Cardiac fibroblast (primary cell): ENCODE measurements around the gene NCBP1.

Experiments
- DNase-seq, 2 donors: peaks; one replicate each; pipeline versions ENCODE4 v3.0.0 to v3.0.0-alpha.2; 2010; ENCODE audit warnings: low read depth in 2 of 2
- H3K4me3 ChIP-seq, 2 donors: replicated peaks in 1 of 2; 1 replicate in 1 of 2; 2 replicates in 1 of 2; pipeline ENCODE4 v1.5.1; 2011; ENCODE audit warnings: low read depth in 2 of 2, low read length in 2 of 2, mild to moderate bottlenecking in 2 of 2, moderate library complexity in 1 of 2
- CTCF ChIP-seq: IDR thresholded peaks from one replicate; pipeline ENCODE4 v1.5.1; 2011; ENCODE audit warnings: low read depth, mild to moderate bottlenecking, low read length, inconsistent platforms

Gene NCBP1

GRCh38 chr9:97638666-97639065 lies 5.0 kb downstream of the NCBP1 start:
- peak in 1 of 2 donors; percentile 12 for DNase-seq
- peak; percentile 17 for TF ChIP-seq CTCF
- H3K4me3 ChIP-seq, result no peak overlapping the region

GRCh38 chr9:97640325-97640724 lies 6.7 kb downstream of the NCBP1 start:
- no peak for DNase-seq
- no peak for TF ChIP-seq CTCF
- H3K4me3 ChIP-seq, result no peak overlapping the region

GRCh38 chr9:97645720-97646119 lies 12.1 kb downstream of the NCBP1 start:
- H3K4me3 ChIP-seq, result no peak overlapping the region
- TF ChIP-seq CTCF, result no peak
- no peak for DNase-seq

- TF ChIP-seq CTCF, result no peak
- no peak for DNase-seq
- no peak overlapping the region for H3K4me3 ChIP-seq
Observed at GRCh38 chr9:97647996-97648395, 14.4 kb downstream of the NCBP1 start.

GRCh38 chr9:97651646-97652045 lies 18.0 kb downstream of the NCBP1 start:
- DNase-seq, result peak in 1 of 2 donors; percentile 12
- no peak overlapping the region for H3K4me3 ChIP-seq
- no peak for TF ChIP-seq CTCF

- no peak for DNase-seq
- no peak overlapping the region for H3K4me3 ChIP-seq
- no peak for TF ChIP-seq CTCF
Observed at GRCh38 chr9:97658707-97659106, 25.1 kb downstream of the NCBP1 start.

GRCh38 chr9:97659771-97660170 lies 26.1 kb downstream of the NCBP1 start:
- TF ChIP-seq CTCF, result no peak
- no peak for DNase-seq
- no peak overlapping the region for H3K4me3 ChIP-seq
